Neural cell (in vitro differentiated cells): ENCODE measurements around the gene GPI. TPM values are rescaled to one million over a fixed set of nuclear protein-coding genes. Genes with fewer than 3 reads are reported as not detected.

ENCODE experiments used
- H2AFZ ChIP-seq: fragments of 200-600, 300-800 bp; sonication (generic), shearing (Covaris generic); 2 replicates; pipeline ENCODE4 v1.6.0; 2014; ENCODE audit warnings: low read depth, mild to moderate bottlenecking, antibody characterized with exemption, low read length, moderate library complexity
- H3F3A ChIP-seq: fragments of 200-600 bp; shearing (Covaris generic); 2 replicates; pipeline ENCODE4 v1.6.1; 2016; ENCODE audit warnings: mild to moderate bottlenecking, moderate library complexity, mixed read lengths, antibody characterized with exemption, low read length; ENCODE audit not compliant: insufficient read depth, poor library complexity, severe bottlenecking
- H3K27ac ChIP-seq: fragments of 200-600, 300-800 bp; sonication (generic), shearing (Covaris generic); 2 replicates; pipeline ENCODE4 v1.5.1; 2014; ENCODE audit warnings: mild to moderate bottlenecking, low read length, moderate library complexity
- H3K27me3 ChIP-seq: fragments of 300-800, 200-600 bp; sonication (generic), shearing (Covaris generic); 2 replicates; pipeline ENCODE4 v1.6.0; 2014; ENCODE audit warnings: mild to moderate bottlenecking, low read depth, low read length, moderate library complexity; ENCODE audit not compliant: insufficient read depth
- H3K36me3 ChIP-seq: fragments of 300-800, 200-600 bp; sonication (generic), shearing (Covaris generic); 2 replicates; pipeline ENCODE4 v1.5.1; 2014; ENCODE audit warnings: mild to moderate bottlenecking, antibody characterized with exemption, low read length, moderate library complexity; ENCODE audit not compliant: insufficient read depth
- H3K4me2 ChIP-seq: fragments of 300-800, 200-600 bp; sonication (generic), shearing (Covaris generic); 2 replicates; pipeline ENCODE4 v1.6.0; 2014; ENCODE audit warnings: mild to moderate bottlenecking, low read length
- H3K4me3 ChIP-seq: fragments of 300-800, 200-600 bp; sonication (generic), shearing (Covaris generic); 2 replicates; pipeline ENCODE4 v1.5.1; 2014; ENCODE audit warnings: mild to moderate bottlenecking, low read length, moderate library complexity
- H3K79me2 ChIP-seq: fragments of 200-600 bp; shearing (Covaris generic); replicated peaks from 2 replicates; pipeline ENCODE4 v1.6.0; 2014; ENCODE audit warnings: mild to moderate bottlenecking, low read length, moderate library complexity; ENCODE audit not compliant: insufficient read depth
- H3K9ac ChIP-seq: fragments of 300-800, 200-600 bp; sonication (generic), shearing (Covaris generic); 2 replicates; pipeline ENCODE4 v1.6.1; 2016; ENCODE audit warnings: mild to moderate bottlenecking, low read length, mixed read lengths
- H3K9me2 ChIP-seq: fragments of 200-600 bp; shearing (Covaris generic); 2 replicates; pipeline ENCODE4 v1.6.1; 2016; ENCODE audit warnings: mild to moderate bottlenecking, low read length, mixed read lengths; ENCODE audit not compliant: insufficient read depth
- H3K9me3 ChIP-seq: fragments of 200-600, 300-800 bp; sonication (generic), shearing (Covaris generic); 2 replicates; pipeline ENCODE4 v1.6.1; 2016; ENCODE audit warnings: mild to moderate bottlenecking, mixed run types, low read length, moderate library complexity, mixed read lengths
- H4K20me1 ChIP-seq: fragments of 200-600 bp; shearing (Covaris generic); 2 replicates; pipeline ENCODE4 v1.6.1; 2016; ENCODE audit warnings: mild to moderate bottlenecking, mixed run types; ENCODE audit not compliant: insufficient read depth
- CTCF ChIP-seq: fragments of 450-650 bp; IDR thresholded peaks from 2 replicates; pipeline ENCODE4 v1.5.1; 2014; ENCODE audit warnings: antibody characterized with exemption, mild to moderate bottlenecking, moderate library complexity; ENCODE audit not compliant: poor library complexity, severe bottlenecking
- EP300 ChIP-seq: fragments of 450-650 bp; conservative IDR thresholded peaks from 2 replicates; pipeline ENCODE4 v1.6.1; 2014; ENCODE audit warnings: antibody characterized with exemption, mild to moderate bottlenecking, moderate library complexity; ENCODE audit not compliant: poor library complexity, severe bottlenecking
- EZH2 ChIP-seq: fragments of 200-600, 300-800 bp; shearing (Covaris generic), sonication (generic); IDR thresholded peaks from 2 replicates; pipeline ENCODE4 v1.6.1; 2014; ENCODE audit warnings: antibody characterized with exemption, low read length, borderline replicate concordance, mild to moderate bottlenecking; ENCODE audit not compliant: insufficient read depth, poor library complexity, severe bottlenecking
- MXI1 ChIP-seq: fragments of 450-650 bp; conservative IDR thresholded peaks from 2 replicates; pipeline ENCODE4 v1.6.1; 2014; ENCODE audit warnings: antibody characterized with exemption, mild to moderate bottlenecking; ENCODE audit not compliant: poor library complexity, severe bottlenecking
- POLR2AphosphoS5 ChIP-seq: IDR thresholded peaks from 2 replicates; pipeline ENCODE4 v1.6.1; 2012
- RAD21 ChIP-seq: fragments of 450-650 bp; conservative IDR thresholded peaks from 2 replicates; pipeline ENCODE4 v1.6.1; 2014; ENCODE audit warnings: antibody characterized with exemption, mild to moderate bottlenecking, moderate library complexity
- SMC3 ChIP-seq: fragments of 450-650 bp; conservative IDR thresholded peaks from 2 replicates; pipeline ENCODE4 v1.6.1; 2014; ENCODE audit warnings: antibody characterized with exemption, mild to moderate bottlenecking, moderate library complexity; ENCODE audit not compliant: poor library complexity
- TAF1 ChIP-seq: IDR thresholded peaks from 2 replicates; pipeline ENCODE4 v1.6.1; 2012; ENCODE audit warnings: low read depth
- polyA plus RNA-seq: library from polyadenylated mRNA; depleted of rRNA; stranded (reverse); fragments of >200 nt; gene quantifications from 2 replicates; pipeline ENCODE4 v1.2.3, GENCODE V29; 2014
- TF ChIP-seq, protein P1 (sequence below): IDR thresholded peaks from 2 replicates; pipeline ENCODE4 v1.6.1; 2012; ENCODE audit warnings: borderline replicate concordance

GPI gene
- polyA plus RNA-seq, 1 donor from 2014 or later = 113 TPM

GRCh38 chr19:34431681-34432402 lies 66.8 kb downstream of the GPI start:
- H3K9me2 ChIP-seq = no peaks in the 10 kb centered on the region
- peaks cover 73% of the 10 kb centered on the region for H3K79me2 ChIP-seq
- peaks cover 7% of the 10 kb centered on the region for H4K20me1 ChIP-seq
- no peak overlapping the region for H3K9ac ChIP-seq
- no peak overlapping the region for H2AFZ ChIP-seq
- peaks cover 7% of the 10 kb centered on the region for H3K36me3 ChIP-seq
- H3K4me2 ChIP-seq = no peak overlapping the region
- H3K27ac ChIP-seq = no peak overlapping the region
- no peaks in the 10 kb centered on the region for H3F3A ChIP-seq
- H3K4me3 ChIP-seq = no peak overlapping the region
- H3K9me3 ChIP-seq = no peaks in the 10 kb centered on the region
- no peak for TF ChIP-seq MXI1
- no peak for TF ChIP-seq EP300
- TF ChIP-seq EZH2 = no peak
- TF ChIP-seq POLR2AphosphoS5 = no peak
- TF ChIP-seq SMC3 = no peak
- no peak for TF ChIP-seq TAF1
- TF ChIP-seq RAD21 = no peak
- no peak for TF ChIP-seq CTCF
- TF ChIP-seq, protein P1, sequence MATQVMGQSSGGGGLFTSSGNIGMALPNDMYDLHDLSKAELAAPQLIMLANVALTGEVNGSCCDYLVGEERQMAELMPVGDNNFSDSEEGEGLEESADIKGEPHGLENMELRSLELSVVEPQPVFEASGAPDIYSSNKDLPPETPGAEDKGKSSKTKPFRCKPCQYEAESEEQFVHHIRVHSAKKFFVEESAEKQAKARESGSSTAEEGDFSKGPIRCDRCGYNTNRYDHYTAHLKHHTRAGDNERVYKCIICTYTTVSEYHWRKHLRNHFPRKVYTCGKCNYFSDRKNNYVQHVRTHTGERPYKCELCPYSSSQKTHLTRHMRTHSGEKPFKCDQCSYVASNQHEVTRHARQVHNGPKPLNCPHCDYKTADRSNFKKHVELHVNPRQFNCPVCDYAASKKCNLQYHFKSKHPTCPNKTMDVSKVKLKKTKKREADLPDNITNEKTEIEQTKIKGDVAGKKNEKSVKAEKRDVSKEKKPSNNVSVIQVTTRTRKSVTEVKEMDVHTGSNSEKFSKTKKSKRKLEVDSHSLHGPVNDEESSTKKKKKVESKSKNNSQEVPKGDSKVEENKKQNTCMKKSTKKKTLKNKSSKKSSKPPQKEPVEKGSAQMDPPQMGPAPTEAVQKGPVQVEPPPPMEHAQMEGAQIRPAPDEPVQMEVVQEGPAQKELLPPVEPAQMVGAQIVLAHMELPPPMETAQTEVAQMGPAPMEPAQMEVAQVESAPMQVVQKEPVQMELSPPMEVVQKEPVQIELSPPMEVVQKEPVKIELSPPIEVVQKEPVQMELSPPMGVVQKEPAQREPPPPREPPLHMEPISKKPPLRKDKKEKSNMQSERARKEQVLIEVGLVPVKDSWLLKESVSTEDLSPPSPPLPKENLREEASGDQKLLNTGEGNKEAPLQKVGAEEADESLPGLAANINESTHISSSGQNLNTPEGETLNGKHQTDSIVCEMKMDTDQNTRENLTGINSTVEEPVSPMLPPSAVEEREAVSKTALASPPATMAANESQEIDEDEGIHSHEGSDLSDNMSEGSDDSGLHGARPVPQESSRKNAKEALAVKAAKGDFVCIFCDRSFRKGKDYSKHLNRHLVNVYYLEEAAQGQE = no peak
- H3K27me3 ChIP-seq = no peaks in the 10 kb centered on the region

DNA sequence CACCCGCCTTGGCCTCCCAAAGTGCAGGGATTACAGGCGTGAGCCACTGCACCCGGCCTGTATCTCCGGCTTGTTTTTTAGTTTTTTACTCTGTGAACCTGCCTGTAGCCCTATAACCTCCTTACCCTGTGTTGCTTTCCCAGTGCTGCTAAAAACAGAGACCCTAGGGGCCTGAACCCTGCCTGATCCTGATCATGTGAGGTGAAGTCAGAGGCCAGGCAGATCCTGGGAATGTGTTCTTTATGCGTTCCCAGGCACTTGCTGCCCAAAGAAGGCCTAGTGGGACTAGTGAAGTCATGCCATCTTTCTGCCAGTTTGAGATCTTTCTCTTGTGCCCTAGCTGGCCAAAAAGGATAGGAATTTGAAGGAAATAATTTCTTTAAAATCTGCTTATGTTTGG lies 67.8 kb downstream of the GPI start:
- H3K79me2 ChIP-seq = peaks cover 73% of the 10 kb centered on the region
- H3K4me2 ChIP-seq = no peak overlapping the region
- peaks cover 7% of the 10 kb centered on the region for H3K36me3 ChIP-seq
- H3K9ac ChIP-seq = no peak overlapping the region
- no peaks in the 10 kb centered on the region for H3K27me3 ChIP-seq
- no peaks in the 10 kb centered on the region for H3K9me2 ChIP-seq
- H3K27ac ChIP-seq = no peak overlapping the region
- H3K9me3 ChIP-seq = no peaks in the 10 kb centered on the region
- no peak overlapping the region for H3K4me3 ChIP-seq
- no peaks in the 10 kb centered on the region for H3F3A ChIP-seq
- H4K20me1 ChIP-seq = peaks cover 7% of the 10 kb centered on the region
- TF ChIP-seq, protein P1 = no peak
- TF ChIP-seq MXI1 (no peak), EP300 (no peak), RAD21 (no peak), POLR2AphosphoS5 (no peak), SMC3 (no peak), EZH2 (no peak), TAF1 (no peak), CTCF (no peak)
- no peak overlapping the region for H2AFZ ChIP-seq
